ENCODE data around the gene DNTT.

The DNTT gene

DNA sequence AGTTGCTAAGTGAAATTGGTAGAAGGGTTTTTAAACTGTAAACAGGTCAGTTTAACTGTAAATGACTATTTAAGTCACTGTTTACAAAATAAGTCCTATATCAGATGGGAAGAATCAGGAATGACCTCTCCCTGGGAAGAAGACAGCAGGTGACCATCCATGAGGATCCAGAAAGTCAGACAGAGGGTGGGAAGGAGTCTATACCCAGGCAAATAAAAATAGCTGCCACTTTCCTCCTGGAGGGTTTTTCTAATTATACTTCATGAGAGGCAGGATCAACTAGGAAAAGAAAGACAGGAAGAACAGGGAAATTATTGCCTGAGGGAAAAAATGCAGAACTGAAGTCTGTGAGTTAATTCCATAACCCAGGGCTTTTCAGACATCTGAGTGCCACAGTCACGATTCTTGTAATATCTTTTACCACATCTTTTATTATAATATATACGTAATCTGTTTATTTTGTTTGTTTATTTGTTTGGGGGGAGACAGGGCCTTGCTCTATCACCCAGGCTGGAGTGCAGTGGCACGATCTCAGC is 7.0 kb downstream of the DNTT start:
- DNase-seq: no peak

- DNase-seq: no peak
These were observed 9.1 kb downstream of the DNTT start for GRCh38 chr10:96313344-96313743.

- peak; percentile 6 for DNase-seq
These were observed 13.0 kb downstream of the DNTT start for GRCh38 chr10:96317067-96317833.

DNA sequence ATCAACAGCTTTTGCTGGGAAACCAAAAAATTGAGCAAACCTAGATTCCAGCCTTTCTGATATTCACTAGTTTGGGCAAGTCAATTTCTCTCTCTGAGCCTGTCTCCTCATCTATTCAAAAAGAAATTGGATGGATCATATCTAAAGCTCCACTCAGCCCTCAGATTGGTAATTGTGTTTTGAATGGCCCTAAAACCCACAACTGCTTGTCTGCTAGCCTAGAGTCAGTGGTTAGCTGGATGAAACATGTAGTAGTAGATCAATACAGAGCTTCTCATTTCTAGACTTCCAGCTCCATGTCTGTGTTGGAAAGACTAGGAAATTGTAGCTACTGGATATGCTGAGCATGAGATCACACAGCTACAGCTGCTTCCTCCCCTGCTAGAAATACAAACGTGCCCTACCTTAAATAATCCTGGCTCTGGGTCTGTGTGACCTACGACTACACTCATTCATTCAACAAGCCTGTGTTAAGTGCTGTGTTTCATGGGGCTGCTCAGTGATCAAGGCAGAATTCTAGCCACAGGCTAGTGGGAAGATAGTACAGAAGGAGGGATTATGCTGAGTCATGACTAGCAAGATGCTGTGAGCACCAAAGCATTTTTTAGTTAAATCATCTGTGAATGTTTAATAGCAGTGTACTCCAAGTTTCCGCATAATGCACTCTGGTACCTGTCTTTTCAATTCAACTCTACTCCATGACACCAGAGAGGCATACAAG is 15.7 kb downstream of the DNTT start:
- peak; percentile 21 for DNase-seq

DNA sequence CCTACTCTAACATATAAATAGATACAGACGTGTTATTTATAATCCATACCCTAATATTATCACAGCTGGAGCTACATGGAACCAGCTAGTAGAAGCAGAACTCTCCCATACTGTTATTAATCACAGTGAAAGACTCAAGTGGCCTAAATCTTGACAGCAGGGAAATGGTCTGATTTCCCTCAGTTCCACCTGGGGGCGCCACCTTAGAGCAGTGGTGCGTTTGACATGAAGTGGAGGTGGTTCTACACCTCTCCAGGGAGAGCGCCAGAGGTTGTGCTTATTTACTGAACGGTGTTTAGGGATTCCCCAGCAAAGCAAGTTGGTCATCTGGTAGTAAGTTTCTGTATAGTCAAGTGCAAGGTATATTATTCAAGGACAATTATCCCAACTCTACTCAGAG is 17.6 kb downstream of the DNTT start:
- no peak for DNase-seq

GRCh38 chr10:96322275-96322674 is 18.0 kb downstream of the DNTT start:
- DNase-seq: no peak

DNA sequence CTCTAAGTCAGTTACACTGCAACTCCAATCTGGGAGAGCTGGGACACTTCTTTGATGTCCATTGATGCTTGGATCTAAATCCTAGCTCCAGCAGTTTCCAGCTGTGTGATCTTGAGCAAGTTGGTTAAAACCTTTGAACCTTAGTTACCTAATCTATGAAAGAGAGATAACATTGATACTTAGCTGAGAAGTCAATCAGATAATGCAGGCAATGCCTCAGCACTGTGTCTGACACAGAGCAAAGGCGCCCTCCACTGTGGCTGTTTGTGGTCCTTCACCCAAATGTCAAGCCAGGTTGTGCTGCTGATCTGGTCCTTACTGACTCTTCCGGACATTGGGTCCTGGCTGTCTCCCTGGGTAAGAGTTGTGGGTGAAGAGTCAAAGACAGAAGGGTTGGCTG is 20.2 kb downstream of the DNTT start:
- DNase-seq: no peak

DNA sequence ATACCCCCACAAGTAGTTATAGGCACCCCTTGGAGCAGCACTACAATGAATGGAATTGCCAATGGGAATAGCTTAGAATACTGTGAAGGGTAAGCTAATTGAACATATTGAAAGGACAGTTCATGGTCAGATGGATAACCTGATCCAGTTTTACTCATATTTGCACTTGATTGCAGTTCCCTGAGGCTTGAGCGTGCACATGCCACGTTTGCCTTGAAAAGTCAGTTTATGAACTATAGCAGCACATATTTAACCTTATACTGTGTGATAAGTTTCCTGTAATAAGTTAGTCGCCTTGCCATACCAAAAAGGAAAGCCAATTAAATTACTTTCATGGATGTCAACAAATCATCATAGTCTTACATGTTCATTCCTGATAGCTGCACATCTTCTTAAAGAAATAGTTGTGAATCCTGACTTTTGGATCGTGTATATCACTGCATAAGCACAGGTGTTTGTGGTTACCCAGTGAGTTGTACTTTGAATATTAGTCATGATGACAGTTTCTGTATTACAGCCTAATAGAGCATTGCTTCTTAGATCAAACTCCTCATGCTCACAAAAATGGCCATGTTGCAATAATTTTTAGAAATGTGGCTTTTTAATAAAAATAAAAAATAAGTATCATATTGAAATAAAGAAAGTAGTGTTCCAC is 21.6 kb downstream of the DNTT start:
- no peak for DNase-seq

DNA sequence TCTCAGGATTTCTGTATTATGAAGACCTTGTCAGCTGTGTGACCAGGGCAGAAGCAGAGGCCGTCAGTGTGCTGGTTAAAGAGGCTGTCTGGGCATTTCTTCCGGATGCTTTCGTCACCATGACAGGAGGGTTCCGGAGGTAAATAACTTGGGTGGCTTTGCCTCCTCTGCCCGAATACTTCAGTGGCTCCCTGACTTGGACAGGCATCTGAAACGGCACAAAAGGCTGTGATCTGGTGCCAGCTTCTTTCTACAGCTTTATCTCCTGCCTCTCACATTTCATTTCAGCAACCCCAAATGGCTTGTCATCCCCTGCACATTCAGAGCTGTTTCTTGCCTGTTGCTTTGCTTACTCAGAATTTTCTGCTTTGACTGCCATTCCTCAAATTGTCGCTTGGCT is 23.2 kb downstream of the DNTT start:
- no peak for DNase-seq

DNA sequence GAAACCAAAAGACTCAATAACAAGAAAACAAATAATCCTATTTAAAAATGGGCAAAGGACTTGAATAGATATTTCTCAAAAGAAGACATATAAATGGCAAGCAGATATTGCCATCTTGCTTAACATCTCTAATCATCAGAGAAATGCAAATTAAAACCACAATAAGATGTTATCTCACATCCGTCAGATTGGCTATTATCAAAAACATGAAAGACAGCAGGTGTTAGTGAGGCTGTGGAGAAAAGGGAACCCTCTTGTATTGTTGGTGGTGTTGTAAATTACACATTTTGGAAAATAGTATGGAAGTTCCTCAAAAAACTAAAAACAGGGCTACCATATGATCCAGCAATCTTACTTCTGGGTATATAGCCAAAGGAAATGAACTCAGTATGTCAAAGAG is 28.9 kb downstream of the DNTT start:
- DNase-seq: no peak

DNA sequence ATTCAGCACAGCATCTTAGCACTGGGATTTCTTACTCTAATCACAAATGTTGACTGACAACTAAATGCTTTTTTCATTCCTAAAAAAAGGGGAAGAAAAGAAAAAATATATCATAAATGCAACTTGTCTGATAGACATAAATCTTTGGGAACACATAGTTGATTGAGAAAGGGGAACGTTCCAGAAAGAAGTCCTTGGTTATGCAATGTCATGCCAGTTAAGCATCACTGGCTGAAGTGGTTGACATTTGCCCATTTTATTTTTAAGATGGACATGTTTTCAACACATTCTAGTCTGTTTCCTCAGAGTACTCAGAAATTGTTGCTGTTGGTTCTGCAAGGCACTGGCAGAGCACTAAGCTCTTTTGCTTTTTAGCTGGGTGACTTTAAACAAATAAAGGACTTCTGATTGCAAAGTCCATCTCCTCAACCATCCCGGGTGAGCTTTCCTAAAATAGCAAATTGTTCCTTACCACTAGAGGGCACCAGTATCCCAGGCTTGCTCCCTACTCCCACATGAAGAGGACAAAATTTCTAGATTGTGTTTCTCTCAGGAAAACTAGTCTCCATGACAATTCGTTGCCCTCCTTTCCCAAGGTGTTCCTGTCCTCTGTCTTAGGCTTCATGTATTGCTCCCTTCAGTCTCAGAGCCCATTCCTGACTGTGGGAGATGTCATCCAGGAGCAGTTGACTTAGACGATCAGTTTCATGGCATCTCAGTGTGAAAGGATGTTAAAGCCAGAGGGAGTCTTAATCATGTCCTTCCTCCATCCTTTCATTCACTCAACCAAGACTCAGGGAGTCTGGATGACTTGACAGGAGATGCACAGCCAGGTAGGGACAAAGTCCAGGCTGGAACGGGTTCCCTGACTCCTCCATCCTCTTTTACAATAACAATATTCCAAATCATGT is 30.6 kb downstream of the DNTT start:
- DNase-seq: peak; percentile 45

- no peak for DNase-seq
These were observed 32.9 kb downstream of the DNTT start for GRCh38 chr10:96337106-96337505.

GRCh38 chr10:96338279-96338925 is 34.2 kb downstream of the DNTT start:
- peak; percentile 20 for DNase-seq

- no peak for DNase-seq
These were observed 35.1 kb downstream of the DNTT start for GRCh38 chr10:96339383-96339782.

DNA sequence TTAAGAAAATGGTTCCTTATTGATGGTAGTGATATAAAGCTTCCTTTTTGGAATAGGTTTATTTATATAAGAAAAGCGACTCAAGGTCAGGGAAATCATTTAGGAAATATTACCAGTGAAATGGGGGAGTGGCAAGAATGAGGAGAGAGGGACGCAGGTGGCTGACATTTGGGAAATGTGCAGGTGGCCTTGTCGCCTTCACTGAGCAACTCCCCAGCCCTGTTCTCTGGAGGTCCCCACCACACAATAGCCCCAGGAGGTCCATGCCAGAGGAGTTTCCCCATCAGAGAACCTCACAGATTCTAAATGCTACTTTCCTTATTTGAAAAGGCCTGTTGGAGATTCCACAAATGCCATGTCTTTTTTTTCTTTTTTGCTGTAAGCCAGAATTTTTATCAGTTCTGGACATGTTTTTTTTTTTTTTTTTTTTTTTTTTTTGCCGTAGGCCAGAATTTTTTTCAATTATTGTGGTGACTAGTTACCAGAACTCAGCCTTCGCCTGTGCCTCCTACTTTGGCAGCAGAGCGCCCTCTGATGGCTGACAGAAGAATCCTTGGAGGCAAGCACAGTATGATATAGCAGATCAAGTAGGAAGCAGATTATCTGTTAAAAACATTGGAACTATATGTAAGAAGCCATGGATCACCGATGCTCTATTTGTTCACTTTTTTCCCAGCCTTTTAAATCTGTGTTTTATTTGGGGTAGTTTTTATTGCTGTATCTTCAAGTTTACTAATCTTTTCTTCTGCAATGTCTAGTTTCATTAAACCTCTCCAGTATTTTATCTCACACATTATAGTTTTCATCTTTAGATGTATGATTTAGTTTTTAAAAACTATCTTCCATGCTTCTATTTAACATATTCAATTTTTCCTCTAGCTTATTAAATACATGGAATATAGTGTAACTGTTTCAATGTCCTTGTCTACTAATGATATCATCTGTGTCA is 36.0 kb downstream of the DNTT start:
- DNase-seq: peak; percentile 74

DNA sequence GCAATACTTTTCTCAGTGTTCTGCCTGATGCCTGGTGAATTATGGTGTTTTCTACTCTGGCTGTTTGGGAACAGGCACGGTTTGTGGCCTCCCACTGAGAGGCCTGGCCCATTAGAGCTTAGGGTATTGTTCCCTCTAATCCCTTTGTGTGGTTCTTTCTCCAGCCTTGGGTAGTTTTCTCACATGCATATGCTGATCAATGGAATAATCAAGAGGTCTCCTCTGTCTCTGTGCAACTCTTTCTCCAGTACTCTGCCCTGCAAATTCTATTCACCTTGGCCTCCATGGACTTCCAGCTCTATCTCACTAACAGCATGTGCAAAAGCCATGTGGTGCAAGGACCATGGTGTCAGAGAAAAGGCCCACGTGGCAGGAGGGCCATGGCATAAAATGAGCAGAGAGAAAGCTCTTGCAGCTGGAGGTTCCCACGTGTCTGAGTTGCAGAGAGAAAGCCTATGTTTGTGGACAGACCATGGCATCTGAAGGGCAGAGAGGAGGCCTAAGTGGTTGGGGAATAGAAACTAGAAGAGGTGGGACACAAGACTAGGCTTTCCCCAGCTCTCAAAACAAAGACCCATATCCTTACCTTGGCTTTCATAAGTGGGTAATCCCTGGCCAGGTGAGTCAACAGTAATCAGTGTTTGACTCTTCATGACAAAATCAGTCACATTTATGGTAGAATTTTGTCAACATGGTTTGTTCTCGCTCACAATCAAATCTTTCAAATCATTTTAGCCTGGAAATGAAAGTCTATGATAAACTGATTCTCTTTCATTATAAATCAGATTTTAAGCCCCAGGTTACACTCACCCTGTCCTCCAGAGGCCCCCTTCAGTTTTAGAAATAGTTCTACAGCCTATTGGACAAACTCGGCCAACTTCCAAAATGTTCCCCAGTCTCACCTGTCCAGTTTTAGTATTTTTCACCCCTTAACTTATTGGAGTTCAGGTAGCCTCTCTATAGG is 37.3 kb downstream of the DNTT start:
- no peak for DNase-seq

- no peak for DNase-seq
These were observed 38.2 kb downstream of the DNTT start for GRCh38 chr10:96342402-96342801.

GRCh38 chr10:96344178-96344577 is 39.9 kb downstream of the DNTT start:
- no peak for DNase-seq

GRCh38 chr10:96345222-96345621 is 41.0 kb downstream of the DNTT start:
- no peak for DNase-seq

DNA sequence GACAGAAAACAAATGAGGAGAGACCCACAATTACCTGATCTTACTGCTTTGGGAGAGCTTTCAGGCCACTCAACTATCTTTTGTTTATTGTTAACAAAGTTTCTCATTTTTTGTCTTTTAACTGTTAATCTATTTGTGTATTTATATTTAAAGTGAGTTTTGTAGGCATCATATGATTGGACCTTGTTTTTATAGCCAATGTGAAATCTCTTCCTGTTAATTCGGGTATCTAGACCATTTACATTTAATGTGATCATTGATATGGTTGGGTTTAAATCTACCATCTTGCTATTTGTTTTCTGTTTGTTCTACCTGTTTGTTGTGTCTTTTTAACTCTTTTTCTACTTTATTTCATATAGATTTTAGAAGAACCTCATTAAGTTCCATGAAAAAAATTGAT is 42.1 kb downstream of the DNTT start:
- no peak for DNase-seq
